Subcutaneous adipose tissue (tissue), 4 donors: ENCODE measurements around the gene PYM1. TPM values are rescaled to one million over a fixed set of nuclear protein-coding genes. Genes with fewer than 3 reads are reported as not detected.

Experiments used
- total RNA-seq, 4 donors: library from RNA; depleted of rRNA; stranded (reverse); fragments of >200 nt; gene quantifications; one replicate each; pipeline ENCODE4 v1.1.0, GENCODE V29; 2016
- TF ChIP-seq, protein P1 (sequence below): fragments of 450-650 bp; IDR thresholded peaks from one replicate; pipeline ENCODE4 v1.5.1; 2016; ENCODE audit warnings: low read depth, mild to moderate bottlenecking, control low read depth, antibody characterized with exemption, moderate library complexity

The PYM1 gene
- total RNA-seq, 4 donors from 2014 or later = 25.9 to 37.4 (median 31.7) TPM

DNA sequence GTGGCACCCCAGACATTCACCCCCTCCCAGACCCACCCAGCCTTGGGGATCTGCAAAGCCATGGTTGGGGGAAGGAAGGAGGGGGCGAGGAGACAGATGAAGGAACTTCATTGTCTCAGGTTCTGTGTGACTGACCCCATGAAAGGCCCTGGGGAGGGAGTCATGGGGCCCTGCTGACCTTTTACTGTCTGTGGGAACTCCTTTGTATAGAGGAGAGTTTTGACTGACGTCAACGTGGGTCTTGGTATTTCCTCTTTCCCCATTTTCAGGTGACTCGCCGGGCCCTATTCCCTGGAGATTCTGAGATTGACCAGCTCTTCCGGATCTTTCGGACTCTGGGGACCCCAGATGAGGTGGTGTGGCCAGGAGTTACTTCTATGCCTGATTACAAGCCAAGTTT lies 43.1 kb upstream of the PYM1 start:
- TF ChIP-seq, protein P1, sequence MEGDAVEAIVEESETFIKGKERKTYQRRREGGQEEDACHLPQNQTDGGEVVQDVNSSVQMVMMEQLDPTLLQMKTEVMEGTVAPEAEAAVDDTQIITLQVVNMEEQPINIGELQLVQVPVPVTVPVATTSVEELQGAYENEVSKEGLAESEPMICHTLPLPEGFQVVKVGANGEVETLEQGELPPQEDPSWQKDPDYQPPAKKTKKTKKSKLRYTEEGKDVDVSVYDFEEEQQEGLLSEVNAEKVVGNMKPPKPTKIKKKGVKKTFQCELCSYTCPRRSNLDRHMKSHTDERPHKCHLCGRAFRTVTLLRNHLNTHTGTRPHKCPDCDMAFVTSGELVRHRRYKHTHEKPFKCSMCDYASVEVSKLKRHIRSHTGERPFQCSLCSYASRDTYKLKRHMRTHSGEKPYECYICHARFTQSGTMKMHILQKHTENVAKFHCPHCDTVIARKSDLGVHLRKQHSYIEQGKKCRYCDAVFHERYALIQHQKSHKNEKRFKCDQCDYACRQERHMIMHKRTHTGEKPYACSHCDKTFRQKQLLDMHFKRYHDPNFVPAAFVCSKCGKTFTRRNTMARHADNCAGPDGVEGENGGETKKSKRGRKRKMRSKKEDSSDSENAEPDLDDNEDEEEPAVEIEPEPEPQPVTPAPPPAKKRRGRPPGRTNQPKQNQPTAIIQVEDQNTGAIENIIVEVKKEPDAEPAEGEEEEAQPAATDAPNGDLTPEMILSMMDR = no peak

DNA sequence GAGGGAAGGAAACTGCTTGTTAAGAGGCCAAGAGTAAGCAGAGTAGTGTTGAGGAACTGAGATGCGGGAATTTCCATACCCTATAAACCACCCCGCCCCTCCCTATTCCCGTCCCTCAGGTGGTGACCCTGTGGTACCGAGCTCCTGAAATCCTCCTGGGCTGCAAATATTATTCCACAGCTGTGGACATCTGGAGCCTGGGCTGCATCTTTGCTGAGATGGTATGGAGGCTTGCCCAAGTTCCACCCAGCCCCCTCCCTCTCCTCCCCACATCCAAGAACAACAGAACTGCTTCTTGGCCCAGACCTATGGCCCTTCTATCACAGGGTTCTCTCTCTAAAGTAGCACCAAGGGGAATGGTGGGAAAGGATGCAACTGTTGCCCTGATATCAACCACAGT lies 41.7 kb upstream of the PYM1 start:
- TF ChIP-seq, protein P1 = no peak

DNA sequence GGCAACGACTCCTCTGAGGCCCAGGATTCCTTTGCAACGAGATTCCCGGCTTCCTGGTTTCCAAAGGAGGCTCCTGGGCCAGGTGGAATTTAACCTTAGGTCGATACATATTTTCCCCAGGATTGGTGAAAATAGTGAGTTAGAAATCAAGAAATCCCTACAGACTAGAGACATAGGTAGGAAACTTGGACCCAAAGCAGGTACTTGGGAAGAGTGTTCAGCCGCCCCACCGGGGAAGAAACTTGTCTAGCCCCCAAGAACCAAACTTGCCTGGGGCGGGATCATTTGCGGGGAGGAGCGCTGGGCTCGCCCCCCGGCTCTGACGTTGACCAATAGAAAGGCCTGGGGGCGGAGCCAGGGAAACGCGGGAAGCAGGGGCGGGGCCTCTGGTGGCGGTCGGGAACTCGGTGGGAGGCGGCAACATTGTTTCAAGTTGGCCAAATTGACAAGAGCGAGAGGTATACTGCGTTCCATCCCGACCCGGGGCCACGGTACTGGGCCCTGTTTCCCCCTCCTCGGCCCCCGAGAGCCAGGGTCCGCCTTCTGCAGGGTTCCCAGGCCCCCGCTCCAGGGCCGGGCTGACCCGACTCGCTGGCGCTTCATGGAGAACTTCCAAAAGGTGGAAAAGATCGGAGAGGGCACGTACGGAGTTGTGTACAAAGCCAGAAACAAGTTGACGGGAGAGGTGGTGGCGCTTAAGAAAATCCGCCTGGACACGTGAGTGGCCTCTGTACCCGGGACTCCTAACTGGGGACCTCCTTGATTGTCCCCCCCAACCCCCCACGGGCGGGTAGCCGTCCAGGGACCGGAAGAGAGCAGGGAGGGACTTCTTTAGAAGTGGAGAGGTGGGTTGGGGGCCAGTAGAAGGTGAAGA lies 39.0 kb upstream of the PYM1 start, which contains the start of gene CDK2:
Gene CDK2, plus strand, starts transcription at position 423 of the 874 bp plus-strand sequence. Its CDS starts 179 bp downstream, at position 602.
- TF ChIP-seq, protein P1 = no peak

DNA sequence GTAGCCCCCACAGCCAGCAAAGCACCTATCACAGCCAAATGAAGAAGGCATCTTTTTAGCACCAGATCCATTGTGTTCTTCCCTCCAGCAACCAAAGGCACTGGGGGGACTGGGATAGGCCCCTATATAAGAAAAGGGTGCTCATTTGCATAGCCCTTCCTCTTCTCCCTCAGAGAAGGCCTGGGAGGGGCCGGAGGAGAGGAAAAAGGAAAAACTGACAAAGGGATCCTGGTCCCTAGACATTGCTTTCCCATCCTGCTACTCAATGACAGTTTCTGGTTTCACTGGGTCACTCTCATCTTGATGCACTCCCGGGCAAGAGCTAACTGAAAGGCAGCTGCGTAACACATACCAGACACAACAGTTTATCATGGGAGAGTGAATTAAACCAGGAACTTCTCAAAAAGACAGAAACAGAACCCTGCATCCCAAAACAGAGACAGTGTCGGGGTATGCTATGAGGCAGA lies 38.3 kb upstream of the PYM1 start, which contains the start of gene PMEL:
Gene PMEL, minus strand, starts transcription at position 102 of the 467 bp plus-strand sequence. Its CDS starts 31 bp downstream, at position 71.
- TF ChIP-seq, protein P1 = no peak

DNA sequence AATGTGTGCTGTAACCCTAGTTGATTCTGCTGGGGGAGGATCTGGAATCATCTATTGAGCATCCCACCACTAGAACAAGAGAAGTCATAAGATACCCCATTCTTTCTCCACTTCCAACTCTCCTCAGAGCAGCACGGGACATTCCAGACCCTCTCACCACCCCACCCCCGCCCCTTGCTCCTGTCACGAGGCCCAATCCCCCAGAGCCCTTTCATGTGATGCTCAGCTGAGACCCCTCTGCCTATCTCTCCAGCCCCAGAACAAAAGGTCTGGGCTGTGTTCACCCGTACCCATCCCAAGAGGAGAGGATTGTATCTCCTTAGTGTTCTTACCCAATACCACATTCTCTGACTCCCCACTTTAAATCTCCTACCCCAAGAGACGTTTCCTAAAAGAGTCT lies 37.5 kb upstream of the PYM1 start:
- TF ChIP-seq, protein P1 = no peak

DNA sequence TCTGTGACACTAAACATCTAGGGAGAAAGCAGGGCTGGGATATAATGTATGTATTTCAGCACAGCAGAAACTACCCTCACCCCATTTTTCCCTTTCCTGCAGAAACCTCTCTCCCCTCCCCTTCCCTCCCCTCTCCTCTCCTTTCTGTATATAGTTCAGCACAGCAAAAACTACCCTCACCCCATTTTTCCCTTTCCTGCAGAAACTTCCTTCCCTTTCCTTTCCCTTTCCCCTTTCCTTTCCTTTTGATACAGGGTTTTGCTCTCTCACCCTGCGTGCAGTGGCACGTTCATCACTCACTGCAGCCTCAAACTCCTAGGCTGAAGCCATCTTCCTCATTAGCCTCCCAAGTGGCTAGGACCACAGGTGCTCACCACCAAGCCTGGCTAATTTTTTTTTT lies 36.1 kb upstream of the PYM1 start:
- TF ChIP-seq, protein P1 = no peak

DNA sequence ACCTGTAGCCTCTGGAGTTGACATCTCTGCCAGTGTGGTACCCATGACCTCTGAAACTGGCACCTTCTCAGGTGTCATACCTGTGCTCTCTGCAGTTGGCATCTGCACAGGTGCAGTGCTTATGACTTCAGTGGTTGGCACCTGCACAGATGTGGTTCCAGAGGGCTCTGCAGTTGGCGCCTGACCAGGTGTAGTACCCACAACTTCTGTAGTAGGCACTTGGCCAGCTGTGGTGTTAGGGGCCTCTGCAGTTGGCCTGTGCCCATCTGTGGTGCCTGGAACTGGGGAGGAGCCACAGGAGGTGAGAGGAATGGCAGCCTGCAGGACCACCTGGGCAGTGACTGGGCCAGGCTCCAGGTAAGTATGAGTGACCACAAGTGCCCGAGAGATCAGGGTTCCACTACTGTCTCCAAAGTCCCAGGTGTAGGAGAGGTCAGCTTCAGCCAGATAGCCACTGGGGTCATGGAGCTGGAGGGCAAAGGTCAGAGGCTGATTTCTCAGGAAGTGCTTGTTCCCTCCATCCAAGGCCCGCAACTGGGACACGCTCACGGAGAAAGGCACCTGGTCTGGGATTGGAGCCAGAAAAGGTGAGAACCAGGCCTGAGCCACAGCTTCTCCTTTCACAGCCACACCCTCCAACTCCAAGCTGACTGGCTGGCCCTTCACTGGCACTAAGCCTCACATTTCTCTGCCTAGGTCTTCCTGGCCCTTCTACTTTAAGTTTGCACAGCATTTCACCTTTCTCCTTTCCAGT lies 29.6 kb upstream of the PYM1 start:
- TF ChIP-seq, protein P1 = no peak
